Esophagus muscularis mucosa (tissue), 4 donors: ENCODE results near the gene SIK2.

Experiments
- CTCF ChIP-seq, 3 experiments: fragments of 200-600 bp in 2 of 3; fragments of 450-650 bp in 1 of 3; sonication (generic) in 2 of 3; IDR thresholded peaks; one replicate each; pipeline ENCODE4 v1.5.1; 2017 to 2019; ENCODE audit warnings: antibody characterized with exemption in 3 of 3, mild to moderate bottlenecking in 2 of 3, moderate library complexity in 1 of 3
- EP300 ChIP-seq: sonication (generic); formaldehyde crosslinking; IDR thresholded peaks from one replicate; pipeline ENCODE4 v1.6.1; 2017; ENCODE audit warnings: antibody characterized with exemption
- POLR2AphosphoS5 ChIP-seq, 2 donors: sonication (generic); formaldehyde crosslinking; IDR thresholded peaks; one replicate each; pipeline ENCODE4 v1.6.1; 2017; ENCODE audit warnings: antibody characterized with exemption in 2 of 2

- no peak for TF ChIP-seq EP300
- no peak for TF ChIP-seq CTCF (IDR thresholded peaks at IDR 0.05)
- peak; percentile 42 to 71 for TF ChIP-seq POLR2AphosphoS5 (IDR thresholded peaks at IDR 0.05)
Observed at GRCh38 chr11:111765984-111766833, 164.0 kb downstream of the SIK2 start, which contains the start of gene PPP2R1B.
